Measurements from ENCODE around the gene POMC. TPM values are rescaled to one million over a fixed set of nuclear protein-coding genes. Genes with fewer than 3 reads are reported as not detected.

Gene POMC
- total RNA-seq, 1 experiment from 2014 or later, result not detected

DNA sequence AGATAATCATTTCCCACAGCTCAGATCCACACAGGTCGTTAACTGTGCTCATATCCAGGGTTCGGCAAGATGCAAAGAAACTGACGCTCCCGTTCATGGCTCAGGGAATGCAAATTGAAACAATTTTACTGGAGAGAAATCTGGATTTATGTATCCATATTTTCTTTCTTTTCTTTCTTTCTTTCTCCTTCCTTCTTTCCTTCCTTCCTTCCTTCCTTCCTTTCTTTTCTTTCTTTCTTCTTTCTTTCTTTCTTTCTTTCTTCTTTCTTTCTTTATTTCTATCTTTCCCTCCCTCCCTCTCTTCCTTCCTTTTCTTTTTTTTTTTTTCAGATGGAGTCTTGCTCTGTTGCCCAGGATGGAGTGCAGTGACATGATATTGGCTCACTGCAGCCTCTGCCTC lies 20.0 kb upstream of the POMC start:
- H3K4me1 Mint-ChIP-seq (ENCODE audit: insufficient read depth, unreplicated experiment), result no peaks in the 10 kb centered on the region
- H3K36me3 Mint-ChIP-seq (ENCODE audit: insufficient read depth, unreplicated experiment), result peaks cover 5% of the 10 kb centered on the region
- H3K9me3 Mint-ChIP-seq (ENCODE audit: unreplicated experiment), result no peaks in the 10 kb centered on the region
- H3K4me3 Mint-ChIP-seq (ENCODE audit: unreplicated experiment), result no peak overlapping the region
- BruUV-seq (replicated peaks), result no TSS peak
- intact Hi-C loops (cut with micrococcal nuclease), result no loop called here
- ChIA-PET POLR2A (no interaction called here), CTCF (interaction anchor here (5.5 kb wide), 1 partner anchor 8 kb away, joined by 34 read pairs; no protein-coding TSS in a partner anchor)
- peaks cover 13% of the 10 kb centered on the region for H3K27me3 Mint-ChIP-seq (ENCODE audit: insufficient read depth, unreplicated experiment)
- no peak overlapping the region for H3K27ac Mint-ChIP-seq (ENCODE audit: low read depth, unreplicated experiment)
- no peak for DNase-seq (ENCODE audit: unreplicated experiment)
- TF ChIP-seq, protein P1, sequence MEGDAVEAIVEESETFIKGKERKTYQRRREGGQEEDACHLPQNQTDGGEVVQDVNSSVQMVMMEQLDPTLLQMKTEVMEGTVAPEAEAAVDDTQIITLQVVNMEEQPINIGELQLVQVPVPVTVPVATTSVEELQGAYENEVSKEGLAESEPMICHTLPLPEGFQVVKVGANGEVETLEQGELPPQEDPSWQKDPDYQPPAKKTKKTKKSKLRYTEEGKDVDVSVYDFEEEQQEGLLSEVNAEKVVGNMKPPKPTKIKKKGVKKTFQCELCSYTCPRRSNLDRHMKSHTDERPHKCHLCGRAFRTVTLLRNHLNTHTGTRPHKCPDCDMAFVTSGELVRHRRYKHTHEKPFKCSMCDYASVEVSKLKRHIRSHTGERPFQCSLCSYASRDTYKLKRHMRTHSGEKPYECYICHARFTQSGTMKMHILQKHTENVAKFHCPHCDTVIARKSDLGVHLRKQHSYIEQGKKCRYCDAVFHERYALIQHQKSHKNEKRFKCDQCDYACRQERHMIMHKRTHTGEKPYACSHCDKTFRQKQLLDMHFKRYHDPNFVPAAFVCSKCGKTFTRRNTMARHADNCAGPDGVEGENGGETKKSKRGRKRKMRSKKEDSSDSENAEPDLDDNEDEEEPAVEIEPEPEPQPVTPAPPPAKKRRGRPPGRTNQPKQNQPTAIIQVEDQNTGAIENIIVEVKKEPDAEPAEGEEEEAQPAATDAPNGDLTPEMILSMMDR (IDR thresholded peaks at IDR 0.05; ENCODE audit: unreplicated experiment), result no peak

DNA sequence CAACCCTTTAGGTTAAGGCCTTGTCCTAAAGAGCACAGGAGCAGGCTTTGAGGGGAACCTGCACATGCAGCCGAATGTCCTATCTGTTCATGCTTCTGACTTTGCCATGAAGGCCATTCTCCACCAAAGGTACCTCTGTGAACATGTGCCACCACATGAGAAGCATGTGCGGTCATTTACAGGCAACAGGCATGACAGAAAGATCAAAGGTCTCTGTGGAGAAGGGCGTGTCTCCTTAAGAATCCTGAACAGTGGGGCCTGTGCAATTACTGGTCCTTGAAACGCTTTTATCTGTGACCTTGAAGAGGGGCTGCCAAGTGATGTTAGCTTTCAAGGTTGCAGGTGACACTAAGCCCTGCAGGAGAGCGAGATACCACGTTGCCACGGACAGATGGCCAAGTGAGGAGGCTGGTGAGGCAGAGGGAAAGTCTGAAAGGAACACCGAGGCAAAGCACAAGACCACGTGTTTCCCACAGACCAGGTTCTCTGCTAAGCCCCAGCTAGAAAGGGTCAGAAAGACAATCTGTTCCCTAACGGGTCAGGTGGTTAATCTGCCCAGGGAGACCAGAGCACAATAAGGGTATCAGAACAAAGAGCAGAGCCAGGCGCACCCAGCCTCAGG lies 19.5 kb upstream of the POMC start:
- Mint-ChIP-seq H3K4me3 (ENCODE audit: unreplicated experiment) (no peak overlapping the region), H3K9me3 (ENCODE audit: unreplicated experiment) (no peaks in the 10 kb centered on the region), H3K4me1 (ENCODE audit: insufficient read depth, unreplicated experiment) (no peaks in the 10 kb centered on the region), H3K27ac (ENCODE audit: low read depth, unreplicated experiment) (no peak overlapping the region), H3K27me3 (ENCODE audit: insufficient read depth, unreplicated experiment) (peaks cover 13% of the 10 kb centered on the region), H3K36me3 (ENCODE audit: insufficient read depth, unreplicated experiment) (peaks cover 4% of the 10 kb centered on the region)
- CTCF ChIA-PET, result interaction anchor here (5.5 kb wide), 1 partner anchor 9 kb away, joined by 34 read pairs; no protein-coding TSS in a partner anchor
- TF ChIP-seq, protein P1 (IDR thresholded peaks at IDR 0.05; ENCODE audit: unreplicated experiment), result no peak
- intact Hi-C loops (cut with micrococcal nuclease), result no loop called here
- DNase-seq (ENCODE audit: unreplicated experiment), result no peak
- POLR2A ChIA-PET, result no interaction called here
- no TSS peak for BruUV-seq (replicated peaks)

DNA sequence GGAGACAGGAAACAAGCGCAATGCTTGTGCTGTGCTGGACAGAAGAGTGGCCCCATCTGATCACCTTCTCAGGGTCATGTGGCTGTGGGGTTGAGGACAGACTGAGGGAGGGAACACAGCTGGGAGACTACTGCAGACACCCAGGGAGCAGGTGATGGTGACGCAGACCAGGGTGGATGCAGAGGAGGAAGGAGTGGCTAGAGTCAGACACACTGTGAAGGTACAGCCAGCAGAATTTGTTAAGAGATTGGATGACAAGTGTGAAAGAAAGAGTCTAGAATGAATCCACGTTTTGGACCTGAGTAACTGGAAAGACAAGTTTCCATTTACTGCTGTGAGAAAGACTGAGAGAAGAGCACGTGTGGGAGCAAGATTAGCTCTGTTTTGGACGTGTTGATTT lies 15.9 kb upstream of the POMC start:
- ChIA-PET POLR2A (no interaction called here), CTCF (interaction anchor here (0.6 to 5.5 kb wide), 3 partner anchors 12 to 800 kb away, joined by 3 to 34 read pairs (median 3); no protein-coding TSS in a partner anchor)
- Mint-ChIP-seq H3K4me1 (ENCODE audit: insufficient read depth, unreplicated experiment) (no peaks in the 10 kb centered on the region), H3K27ac (ENCODE audit: low read depth, unreplicated experiment) (no peak overlapping the region), H3K36me3 (ENCODE audit: insufficient read depth, unreplicated experiment) (no peaks in the 10 kb centered on the region), H3K4me3 (ENCODE audit: unreplicated experiment) (no peak overlapping the region), H3K27me3 (ENCODE audit: insufficient read depth, unreplicated experiment) (peaks cover 13% of the 10 kb centered on the region), H3K9me3 (ENCODE audit: unreplicated experiment) (no peaks in the 10 kb centered on the region)
- BruUV-seq (replicated peaks), result no TSS peak
- intact Hi-C loops (cut with micrococcal nuclease), result no loop called here
- DNase-seq (ENCODE audit: unreplicated experiment), result no peak
- TF ChIP-seq, protein P1 (IDR thresholded peaks at IDR 0.05; ENCODE audit: unreplicated experiment), result no peak

DNA sequence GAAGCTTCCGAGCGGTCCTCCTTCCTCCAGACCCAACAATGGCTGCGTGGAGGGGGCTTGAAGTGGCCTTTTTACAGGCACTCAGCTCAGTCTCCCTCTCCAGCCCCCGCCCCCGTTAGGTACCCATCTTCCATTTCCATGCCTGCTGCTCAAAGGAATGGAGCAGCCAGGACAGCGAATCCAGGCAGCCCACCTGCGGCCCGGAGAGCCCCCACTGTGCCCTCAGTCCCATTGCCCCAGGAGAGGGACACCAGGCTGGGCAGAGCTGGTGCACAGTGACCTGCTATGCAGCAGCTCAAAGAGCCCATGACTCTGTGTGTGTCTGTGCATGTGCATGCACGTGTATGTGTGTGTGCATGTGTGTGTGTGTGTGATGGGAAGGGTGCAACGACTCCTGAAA lies 10.6 kb upstream of the POMC start:
- H3K4me3 Mint-ChIP-seq (ENCODE audit: unreplicated experiment), result no peak overlapping the region
- TF ChIP-seq, protein P1 (IDR thresholded peaks at IDR 0.05; ENCODE audit: unreplicated experiment), result no peak
- H3K36me3 Mint-ChIP-seq (ENCODE audit: insufficient read depth, unreplicated experiment), result no peaks in the 10 kb centered on the region
- BruUV-seq (replicated peaks), result no TSS peak
- H3K4me1 Mint-ChIP-seq (ENCODE audit: insufficient read depth, unreplicated experiment), result no peaks in the 10 kb centered on the region
- no peak overlapping the region for H3K27ac Mint-ChIP-seq (ENCODE audit: low read depth, unreplicated experiment)
- DNase-seq (ENCODE audit: unreplicated experiment), result no peak
- H3K27me3 Mint-ChIP-seq (ENCODE audit: insufficient read depth, unreplicated experiment), result peaks cover 36% of the 10 kb centered on the region
- POLR2A ChIA-PET, result interaction anchor here (0.6 kb wide), 1 partner anchor 85 kb away, joined by 4 read pairs; no protein-coding TSS in a partner anchor
- CTCF ChIA-PET, result interaction anchor here (0.7 to 2.2 kb wide), 2 partner anchors 17 to 64 kb away, joined by 3 to 9 read pairs; no protein-coding TSS in a partner anchor
- intact Hi-C loops (cut with micrococcal nuclease), result no loop called here
- no peaks in the 10 kb centered on the region for H3K9me3 Mint-ChIP-seq (ENCODE audit: unreplicated experiment)

Data from MCF 10A (cell line).